NCI-H1694 treated with DMSO at 0.1 percent for 48 hours (cell line): ENCODE measurements around the gene IGBP1.
A peak's percentile ranks its signal among the peaks of the same experiment; 100 is the strongest.
"Not testable (repeated sequence)": the region's sequence is repeated elsewhere in the genome, so short reads cannot be mapped to it uniquely, and the experiment has no call there.

ENCODE experiments used
- DNase-seq: peaks from one replicate; lab custom pipeline; 2025; lab: John Stamatoyannopoulos, UW

The IGBP1 gene

GRCh38 chrX:70133303-70134115, at the start of gene IGBP1:
TSS of gene IGBP1 (plus strand) at chrX:70133447. CDS start at chrX:70133948, 501 bp downstream.
- DNase-seq, result peak; percentile 91

GRCh38 chrX:70084592-70085240, 48.5 kb upstream of the IGBP1 start:
- no peak for DNase-seq

GRCh38 chrX:70087857-70088630, 45.2 kb upstream of the IGBP1 start:
- DNase-seq, result no peak

- no peak for DNase-seq
Observed at GRCh38 chrX:70088751-70089150, 44.5 kb upstream of the IGBP1 start.

- DNase-seq, result no peak
Observed at GRCh38 chrX:70089604-70090297, 43.5 kb upstream of the IGBP1 start.

GRCh38 chrX:70092247-70092646, 41.0 kb upstream of the IGBP1 start:
- no peak for DNase-seq

- no peak for DNase-seq
Observed at GRCh38 chrX:70096052-70096451, 37.2 kb upstream of the IGBP1 start.

GRCh38 chrX:70105229-70105628, 28.0 kb upstream of the IGBP1 start:
- DNase-seq, result no peak

- not testable (repeated sequence) for DNase-seq
Observed at GRCh38 chrX:70111436-70112026, 21.7 kb upstream of the IGBP1 start.

GRCh38 chrX:70117738-70118137, 15.5 kb upstream of the IGBP1 start:
- DNase-seq, result no peak

GRCh38 chrX:70123014-70123413, 10.2 kb upstream of the IGBP1 start:
- not testable (repeated sequence) for DNase-seq

GRCh38 chrX:70124678-70125077, 8.6 kb upstream of the IGBP1 start:
- no peak for DNase-seq

- DNase-seq, result no peak
Observed at GRCh38 chrX:70128071-70128470, 5.2 kb upstream of the IGBP1 start.

GRCh38 chrX:70129816-70130215, 3.4 kb upstream of the IGBP1 start:
- DNase-seq, result no peak

- peak; percentile 40 for DNase-seq
Observed at GRCh38 chrX:70132224-70132623, 1.0 kb upstream of the IGBP1 start.

- peak; percentile 80 for DNase-seq
Observed at GRCh38 chrX:70132877-70133302, 357 bp upstream of the IGBP1 start.

- no peak for DNase-seq
Observed at GRCh38 chrX:70134116-70134477, 850 bp downstream of the IGBP1 start.

GRCh38 chrX:70138622-70139021, 5.4 kb downstream of the IGBP1 start:
- no peak for DNase-seq

- DNase-seq, result no peak
Observed at GRCh38 chrX:70139736-70140135, 6.5 kb downstream of the IGBP1 start.

- no peak for DNase-seq
Observed at GRCh38 chrX:70141373-70141772, 8.1 kb downstream of the IGBP1 start.
